ENCODE measurements around the gene CEP83. TPM values are rescaled to one million over a fixed set of nuclear protein-coding genes. Genes with fewer than 3 reads are reported as not detected.
"Not testable (repeated sequence)": the region's sequence is repeated elsewhere in the genome, so short reads cannot be mapped to it uniquely, and the experiment has no call there.

The CEP83 gene
- total RNA-seq, 3 donors from 2014 or later: 13.3 to 30.0 (median 23.3) TPM

- no peak for TF ChIP-seq POLR2AphosphoS5 (IDR thresholded peaks at IDR 0.05)
- TF ChIP-seq, protein P1, sequence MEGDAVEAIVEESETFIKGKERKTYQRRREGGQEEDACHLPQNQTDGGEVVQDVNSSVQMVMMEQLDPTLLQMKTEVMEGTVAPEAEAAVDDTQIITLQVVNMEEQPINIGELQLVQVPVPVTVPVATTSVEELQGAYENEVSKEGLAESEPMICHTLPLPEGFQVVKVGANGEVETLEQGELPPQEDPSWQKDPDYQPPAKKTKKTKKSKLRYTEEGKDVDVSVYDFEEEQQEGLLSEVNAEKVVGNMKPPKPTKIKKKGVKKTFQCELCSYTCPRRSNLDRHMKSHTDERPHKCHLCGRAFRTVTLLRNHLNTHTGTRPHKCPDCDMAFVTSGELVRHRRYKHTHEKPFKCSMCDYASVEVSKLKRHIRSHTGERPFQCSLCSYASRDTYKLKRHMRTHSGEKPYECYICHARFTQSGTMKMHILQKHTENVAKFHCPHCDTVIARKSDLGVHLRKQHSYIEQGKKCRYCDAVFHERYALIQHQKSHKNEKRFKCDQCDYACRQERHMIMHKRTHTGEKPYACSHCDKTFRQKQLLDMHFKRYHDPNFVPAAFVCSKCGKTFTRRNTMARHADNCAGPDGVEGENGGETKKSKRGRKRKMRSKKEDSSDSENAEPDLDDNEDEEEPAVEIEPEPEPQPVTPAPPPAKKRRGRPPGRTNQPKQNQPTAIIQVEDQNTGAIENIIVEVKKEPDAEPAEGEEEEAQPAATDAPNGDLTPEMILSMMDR (IDR thresholded peaks at IDR 0.05): no peak
- no peak for TF ChIP-seq POLR2A (IDR thresholded peaks at IDR 0.05)
- no peak for DNase-seq (ENCODE audit: low spot score in 2 of 2)
- Histone ChIP-seq H3K4me3 (no peak overlapping the region), H3K27ac (no peak overlapping the region), H3K27me3 (no peaks in the 10 kb centered on the region), H3K9me3 (no peaks in the 10 kb centered on the region), H3K4me1 (no peaks in the 10 kb centered on the region), H3K36me3 (no peaks in the 10 kb centered on the region)
- intact Hi-C loops (cut with DNase I; ENCODE audit: low total_unique reads): no loop called here
Measured at GRCh38 chr12:94326727-94327126, 132.9 kb downstream of the CEP83 start.

DNA sequence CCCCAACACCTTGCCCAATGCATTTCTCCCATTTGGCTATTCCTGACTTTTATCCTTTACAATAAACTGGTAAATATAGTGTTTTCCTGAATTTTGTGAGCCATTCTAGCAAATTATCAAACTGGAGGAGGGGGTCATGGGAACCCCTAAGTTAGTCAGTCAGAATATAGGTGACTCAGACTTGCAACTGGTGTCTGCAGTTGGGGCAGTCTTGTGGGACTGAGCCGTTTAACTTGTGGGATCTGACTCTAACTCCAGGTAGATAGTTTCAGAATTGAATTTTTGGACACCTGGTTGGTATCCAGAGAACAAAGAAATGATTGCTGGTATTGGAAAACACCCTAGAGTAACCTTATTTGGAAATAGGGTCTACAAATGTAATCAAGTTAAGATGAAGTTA is 133.4 kb downstream of the CEP83 start:
- no peaks in the 10 kb centered on the region for H3K27me3 ChIP-seq
- H3K36me3 ChIP-seq: no peaks in the 10 kb centered on the region
- TF ChIP-seq POLR2AphosphoS5 (IDR thresholded peaks at IDR 0.05) (no peak), POLR2A (IDR thresholded peaks at IDR 0.05) (no peak)
- TF ChIP-seq, protein P1 (IDR thresholded peaks at IDR 0.05): no peak
- H3K4me1 ChIP-seq: no peaks in the 10 kb centered on the region
- intact Hi-C loops (cut with DNase I; ENCODE audit: low total_unique reads): no loop called here
- H3K4me3 ChIP-seq: no peak overlapping the region
- no peaks in the 10 kb centered on the region for H3K9me3 ChIP-seq
- no peak for DNase-seq (ENCODE audit: low spot score in 2 of 2)
- no peak overlapping the region for H3K27ac ChIP-seq

GRCh38 chr12:94322346-94322745 is 137.3 kb downstream of the CEP83 start:
- Histone ChIP-seq H3K27ac (no peak overlapping the region), H3K36me3 (no peaks in the 10 kb centered on the region), H3K4me1 (no peaks in the 10 kb centered on the region), H3K9me3 (peaks cover 4 to 19% of the 10 kb centered on the region in 2 donors), H3K4me3 (no peak overlapping the region), H3K27me3 (no peaks in the 10 kb centered on the region)
- TF ChIP-seq POLR2AphosphoS5 (IDR thresholded peaks at IDR 0.05) (no peak), POLR2A (IDR thresholded peaks at IDR 0.05) (no peak)
- TF ChIP-seq, protein P1 (IDR thresholded peaks at IDR 0.05): no peak
- no peak for DNase-seq (ENCODE audit: low spot score in 2 of 2)
- intact Hi-C loops (cut with DNase I; ENCODE audit: low total_unique reads): no loop called here

DNA sequence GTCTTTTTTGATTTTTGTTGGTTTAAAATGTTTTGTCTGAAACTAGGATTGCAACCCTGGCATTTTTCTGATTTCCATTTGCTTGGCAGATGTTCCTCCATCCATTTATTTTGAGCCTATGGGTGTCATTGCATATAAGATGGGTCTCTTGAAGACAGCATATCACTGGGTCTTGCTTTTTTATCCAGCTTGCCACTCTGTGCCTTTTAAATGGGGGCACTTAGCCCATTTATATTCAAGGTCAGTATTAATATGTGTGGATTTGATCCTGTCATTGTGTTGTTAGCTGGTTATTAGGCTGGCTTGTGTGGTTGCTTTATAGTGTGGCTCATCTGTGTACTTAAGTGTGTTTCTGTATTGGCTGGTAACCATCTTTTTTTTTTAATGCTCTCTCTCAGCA is 139.6 kb downstream of the CEP83 start:
- TF ChIP-seq POLR2AphosphoS5 (IDR thresholded peaks at IDR 0.05) (no peak), POLR2A (IDR thresholded peaks at IDR 0.05) (no peak)
- TF ChIP-seq, protein P1 (IDR thresholded peaks at IDR 0.05): no peak
- Histone ChIP-seq H3K36me3 (no peaks in the 10 kb centered on the region), H3K27ac (no peak overlapping the region), H3K4me3 (no peak overlapping the region), H3K27me3 (no peaks in the 10 kb centered on the region), H3K4me1 (no peaks in the 10 kb centered on the region), H3K9me3 (peaks cover 4 to 29% of the 10 kb centered on the region in 2 donors)
- DNase-seq (ENCODE audit: low spot score in 2 of 2): no peak
- intact Hi-C loops (cut with DNase I; ENCODE audit: low total_unique reads): no loop called here

DNA sequence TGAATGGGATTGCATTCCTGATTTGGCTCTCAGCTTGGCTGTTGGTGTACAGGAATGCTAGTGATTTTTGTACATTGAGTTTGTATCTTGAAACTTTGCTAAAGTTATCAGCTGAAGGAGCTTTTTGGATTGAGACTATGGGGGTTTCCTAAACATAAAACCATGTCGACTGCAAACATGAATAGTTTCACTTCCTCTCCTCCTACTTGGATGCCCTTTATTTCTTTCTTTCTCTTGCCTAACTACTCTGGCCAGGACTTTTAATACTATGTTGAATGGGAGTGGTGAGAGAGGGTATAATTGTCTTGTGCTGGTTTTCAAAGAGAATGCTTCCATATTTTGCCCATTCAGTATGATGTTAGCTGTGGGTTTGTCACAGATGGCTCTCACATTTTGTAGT is 141.5 kb downstream of the CEP83 start:
- TF ChIP-seq POLR2A (IDR thresholded peaks at IDR 0.05): no peak
- TF ChIP-seq, protein P1 (IDR thresholded peaks at IDR 0.05): no peak
- TF ChIP-seq POLR2AphosphoS5 (IDR thresholded peaks at IDR 0.05): no peak
- Histone ChIP-seq H3K4me1 (no peaks in the 10 kb centered on the region), H3K36me3 (no peaks in the 10 kb centered on the region)

GRCh38 chr12:94316600-94316999 is 143.1 kb downstream of the CEP83 start:
- intact Hi-C loops (cut with DNase I; ENCODE audit: low total_unique reads); H3K27ac ChIP-seq; DNase-seq (ENCODE audit: low spot score in 2 of 2); H3K4me3 ChIP-seq; H3K36me3 ChIP-seq; H3K4me1 ChIP-seq; H3K27me3 ChIP-seq: not testable (repeated sequence)
- peaks cover 4 to 29% of the 10 kb centered on the region in 2 donors for H3K9me3 ChIP-seq

More for the DNA sequence above, 141.5 kb downstream of the CEP83 start:
- Histone ChIP-seq H3K9me3 (peaks cover 4 to 29% of the 10 kb centered on the region in 2 donors), H3K27me3 (no peaks in the 10 kb centered on the region), H3K4me3 (no peak overlapping the region), H3K27ac (no peak overlapping the region)
- intact Hi-C loops (cut with DNase I; ENCODE audit: low total_unique reads): no loop called here
- DNase-seq (ENCODE audit: low spot score in 2 of 2): no peak
